HepG2 (cell line): Measurements from ENCODE around the gene NOA1. TPM values are rescaled to one million over a fixed set of nuclear protein-coding genes. Genes with fewer than 3 reads are reported as not detected.
A peak's percentile ranks its signal among the peaks of the same experiment; 100 is the strongest.

Source experiments
- EED ChIP-seq: sonication (generic); formaldehyde crosslinking; IDR thresholded peaks from 2 replicates; pipeline ENCODE4 v1.5.0; 2020; ENCODE audit warnings: mild to moderate bottlenecking, missing genetic modification reagents
- ELF1 ChIP-seq: sonication (generic); formaldehyde crosslinking; IDR thresholded peaks from 2 replicates; pipeline ENCODE4 v1.4.0; 2020; ENCODE audit warnings: missing genetic modification reagents
- GABPB1 ChIP-seq: IDR thresholded peaks from 2 replicates; pipeline ENCODE4 v1.6.1; 2016; ENCODE audit warnings: mild to moderate bottlenecking, missing genetic modification reagents, moderate library complexity, missing compliant biosample characterization
- JARID2 ChIP-seq: sonication (generic); formaldehyde crosslinking; IDR thresholded peaks from 2 replicates; pipeline ENCODE4 v1.8.1; 2023; ENCODE audit warnings: missing genetic modification reagents, inconsistent platforms; ENCODE audit not compliant: insufficient replicate concordance
- KDM3A ChIP-seq: IDR thresholded peaks from 2 replicates; pipeline ENCODE4 v1.6.1; 2018; ENCODE audit warnings: low read depth, missing compliant biosample characterization
- MAFF ChIP-seq: IDR thresholded peaks from 2 replicates; pipeline ENCODE4 v1.6.1; 2011; ENCODE audit warnings: low read depth, low read length, improper control_type of control experiment
- MAFK ChIP-seq, 2 experiments: IDR thresholded peaks in 1 of 2; conservative IDR thresholded peaks in 1 of 2; 2 replicates each; pipeline ENCODE4 v1.6.1; 2011; ENCODE audit warnings: improper control_type of control experiment in 2 of 2, low read length in 2 of 2
- NFE2 ChIP-seq: sonication (generic); formaldehyde crosslinking; IDR thresholded peaks from 2 replicates; pipeline ENCODE4 v1.4.0; 2020; ENCODE audit warnings: missing genetic modification reagents
- ZNF224 ChIP-seq: sonication (generic); formaldehyde crosslinking; IDR thresholded peaks from 2 replicates; pipeline ENCODE4 v1.5.0; 2020; ENCODE audit warnings: mild to moderate bottlenecking, missing genetic modification reagents
- ZNF235 ChIP-seq: sonication (generic); formaldehyde crosslinking; IDR thresholded peaks from 2 replicates; pipeline ENCODE4 v1.8.1; 2023; ENCODE audit warnings: mild to moderate bottlenecking, missing genetic modification reagents, borderline replicate concordance
- ZNF317 ChIP-seq: sonication (generic); formaldehyde crosslinking; IDR thresholded peaks from 2 replicates; pipeline ENCODE4 v1.5.0; 2020; ENCODE audit warnings: mild to moderate bottlenecking, missing genetic modification reagents
- ZNF430 ChIP-seq: sonication (generic); formaldehyde crosslinking; IDR thresholded peaks from 2 replicates; pipeline ENCODE4 v1.9.0; 2021; ENCODE audit warnings: mild to moderate bottlenecking, missing genetic modification reagents
- ZNF572 ChIP-seq: sonication (generic); formaldehyde crosslinking; IDR thresholded peaks from 2 replicates; pipeline ENCODE4 v1.5.1; 2020; ENCODE audit warnings: mild to moderate bottlenecking, missing genetic modification reagents
- polyA plus RNA-seq, 8 experiments: library from polyadenylated mRNA; depleted of rRNA in 3 of 8; stranded (reverse) in 7 of 8; unstranded in 1 of 8; fragments of >200 nt; fragmentation: Illumina TruSeq in 4 of 8; extraction: Trizol in 4 of 8; gene quantifications; 2 replicates each; pipeline versions ENCODE4 v1.2.1 to v1.2.3, GENCODE V29; 2011 to 2016; ENCODE audit warnings: low read depth in 4 of 8, missing spikeins in 1 of 8, mixed read lengths in 1 of 8; ENCODE audit not compliant: insufficient read depth in 1 of 8
- total RNA-seq, 5 experiments: library from RNA; depleted of rRNA; stranded (reverse); fragments of >200 nt; fragmentation: Illumina TruSeq; extraction: Trizol; gene quantifications; 2 replicates each; pipeline ENCODE4 v1.2.3, GENCODE V29; 2016; ENCODE audit warnings: low read depth in 1 of 5
- TF ChIP-seq, protein P1 (sequence below): sonication (generic); formaldehyde crosslinking; IDR thresholded peaks from 2 replicates; pipeline ENCODE4 v1.4.0; 2020; ENCODE audit warnings: missing genetic modification reagents
- TF ChIP-seq, protein P2 (sequence below): fragments of 450-650 bp; IDR thresholded peaks from 2 replicates; pipeline ENCODE4 v1.6.1; 2017; ENCODE audit warnings: mild to moderate bottlenecking
- TF ChIP-seq, protein P3 (sequence below): sonication (generic); formaldehyde crosslinking; IDR thresholded peaks from 2 replicates; pipeline ENCODE4 v1.4.0; 2020; ENCODE audit warnings: missing genetic modification reagents
- TF ChIP-seq, protein P4 (sequence below): sonication (generic); formaldehyde crosslinking; conservative IDR thresholded peaks from 2 replicates; pipeline ENCODE4 v1.4.0; 2020; ENCODE audit warnings: missing genetic modification reagents
- TF ChIP-seq, protein P5 (sequence below): sonication (generic); formaldehyde crosslinking; IDR thresholded peaks from 2 replicates; pipeline ENCODE4 v1.4.0; 2020; ENCODE audit warnings: missing genetic modification reagents, low read depth, mild to moderate bottlenecking, borderline replicate concordance

Gene NOA1
- total and polyA plus RNA-seq, 2 of the 13 experiments (the other 11 are each of a cell fraction or from before 2014, with no cell fraction given): 17.3 to 19.0 TPM

DNA sequence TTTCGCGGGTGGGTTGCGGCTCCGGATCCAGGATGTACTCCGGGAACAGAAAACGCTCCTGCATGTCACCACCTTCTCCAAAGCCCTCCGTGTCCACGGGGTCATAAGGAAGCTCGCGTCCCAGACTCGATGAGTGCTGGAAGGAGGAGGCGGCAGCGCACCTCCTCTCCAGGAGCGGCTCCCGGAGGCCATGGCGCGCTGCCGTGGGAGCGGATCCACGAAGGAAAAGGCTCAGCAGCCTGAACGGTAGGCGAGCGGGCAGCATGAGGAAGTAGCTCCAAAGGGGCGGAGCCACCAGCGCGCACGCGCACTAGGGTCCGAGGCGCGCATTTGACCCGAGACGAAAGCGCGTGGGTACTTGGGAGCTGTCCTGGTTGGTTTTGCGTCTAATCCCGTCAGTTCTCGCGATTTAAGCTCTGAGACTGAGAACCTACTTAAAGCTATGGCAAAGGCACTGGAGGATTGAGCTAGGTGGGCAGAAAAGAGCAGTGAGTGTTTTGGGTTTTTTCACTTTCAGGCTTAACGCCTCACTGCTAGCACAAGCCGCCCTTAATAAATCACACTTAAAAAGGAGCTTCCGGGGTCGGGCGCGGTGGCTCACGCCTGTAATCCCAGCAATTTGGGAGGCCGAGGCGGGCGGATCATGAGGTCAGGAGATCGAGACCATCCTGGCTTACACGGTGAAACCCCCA is at the start of gene NOA1 (continued):
- TF ChIP-seq, protein P1, sequence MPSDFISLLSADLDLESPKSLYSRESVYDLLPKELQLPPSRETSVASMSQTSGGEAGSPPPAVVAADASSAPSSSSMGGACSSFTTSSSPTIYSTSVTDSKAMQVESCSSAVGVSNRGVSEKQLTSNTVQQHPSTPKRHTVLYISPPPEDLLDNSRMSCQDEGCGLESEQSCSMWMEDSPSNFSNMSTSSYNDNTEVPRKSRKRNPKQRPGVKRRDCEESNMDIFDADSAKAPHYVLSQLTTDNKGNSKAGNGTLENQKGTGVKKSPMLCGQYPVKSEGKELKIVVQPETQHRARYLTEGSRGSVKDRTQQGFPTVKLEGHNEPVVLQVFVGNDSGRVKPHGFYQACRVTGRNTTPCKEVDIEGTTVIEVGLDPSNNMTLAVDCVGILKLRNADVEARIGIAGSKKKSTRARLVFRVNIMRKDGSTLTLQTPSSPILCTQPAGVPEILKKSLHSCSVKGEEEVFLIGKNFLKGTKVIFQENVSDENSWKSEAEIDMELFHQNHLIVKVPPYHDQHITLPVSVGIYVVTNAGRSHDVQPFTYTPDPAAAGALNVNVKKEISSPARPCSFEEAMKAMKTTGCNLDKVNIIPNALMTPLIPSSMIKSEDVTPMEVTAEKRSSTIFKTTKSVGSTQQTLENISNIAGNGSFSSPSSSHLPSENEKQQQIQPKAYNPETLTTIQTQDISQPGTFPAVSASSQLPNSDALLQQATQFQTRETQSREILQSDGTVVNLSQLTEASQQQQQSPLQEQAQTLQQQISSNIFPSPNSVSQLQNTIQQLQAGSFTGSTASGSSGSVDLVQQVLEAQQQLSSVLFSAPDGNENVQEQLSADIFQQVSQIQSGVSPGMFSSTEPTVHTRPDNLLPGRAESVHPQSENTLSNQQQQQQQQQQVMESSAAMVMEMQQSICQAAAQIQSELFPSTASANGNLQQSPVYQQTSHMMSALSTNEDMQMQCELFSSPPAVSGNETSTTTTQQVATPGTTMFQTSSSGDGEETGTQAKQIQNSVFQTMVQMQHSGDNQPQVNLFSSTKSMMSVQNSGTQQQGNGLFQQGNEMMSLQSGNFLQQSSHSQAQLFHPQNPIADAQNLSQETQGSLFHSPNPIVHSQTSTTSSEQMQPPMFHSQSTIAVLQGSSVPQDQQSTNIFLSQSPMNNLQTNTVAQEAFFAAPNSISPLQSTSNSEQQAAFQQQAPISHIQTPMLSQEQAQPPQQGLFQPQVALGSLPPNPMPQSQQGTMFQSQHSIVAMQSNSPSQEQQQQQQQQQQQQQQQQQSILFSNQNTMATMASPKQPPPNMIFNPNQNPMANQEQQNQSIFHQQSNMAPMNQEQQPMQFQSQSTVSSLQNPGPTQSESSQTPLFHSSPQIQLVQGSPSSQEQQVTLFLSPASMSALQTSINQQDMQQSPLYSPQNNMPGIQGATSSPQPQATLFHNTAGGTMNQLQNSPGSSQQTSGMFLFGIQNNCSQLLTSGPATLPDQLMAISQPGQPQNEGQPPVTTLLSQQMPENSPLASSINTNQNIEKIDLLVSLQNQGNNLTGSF (CRISPR knock-in tag): no peak
- TF ChIP-seq KDM3A (CRISPR knock-in tag): no peak
- TF ChIP-seq ZNF235: no peak
- TF ChIP-seq MAFK (conservative IDR thresholded peaks at IDR 0.05 in 1 of 2, IDR thresholded peaks at IDR 0.05 in 1 of 2; ENCODE audit: low read length in 2 of 2): no peak
- 0 out of 2 replicates have a peak, but pooled peaks have one; percentile 5 for TF ChIP-seq MAFF
- peak; percentile 35; the same call in 1 of the 2 replicates for TF ChIP-seq GABPB1
- TF ChIP-seq ZNF572 (CRISPR knock-in tag): no peak
- TF ChIP-seq ELF1 (CRISPR knock-in tag): peak; percentile 87
- TF ChIP-seq, protein P2, sequence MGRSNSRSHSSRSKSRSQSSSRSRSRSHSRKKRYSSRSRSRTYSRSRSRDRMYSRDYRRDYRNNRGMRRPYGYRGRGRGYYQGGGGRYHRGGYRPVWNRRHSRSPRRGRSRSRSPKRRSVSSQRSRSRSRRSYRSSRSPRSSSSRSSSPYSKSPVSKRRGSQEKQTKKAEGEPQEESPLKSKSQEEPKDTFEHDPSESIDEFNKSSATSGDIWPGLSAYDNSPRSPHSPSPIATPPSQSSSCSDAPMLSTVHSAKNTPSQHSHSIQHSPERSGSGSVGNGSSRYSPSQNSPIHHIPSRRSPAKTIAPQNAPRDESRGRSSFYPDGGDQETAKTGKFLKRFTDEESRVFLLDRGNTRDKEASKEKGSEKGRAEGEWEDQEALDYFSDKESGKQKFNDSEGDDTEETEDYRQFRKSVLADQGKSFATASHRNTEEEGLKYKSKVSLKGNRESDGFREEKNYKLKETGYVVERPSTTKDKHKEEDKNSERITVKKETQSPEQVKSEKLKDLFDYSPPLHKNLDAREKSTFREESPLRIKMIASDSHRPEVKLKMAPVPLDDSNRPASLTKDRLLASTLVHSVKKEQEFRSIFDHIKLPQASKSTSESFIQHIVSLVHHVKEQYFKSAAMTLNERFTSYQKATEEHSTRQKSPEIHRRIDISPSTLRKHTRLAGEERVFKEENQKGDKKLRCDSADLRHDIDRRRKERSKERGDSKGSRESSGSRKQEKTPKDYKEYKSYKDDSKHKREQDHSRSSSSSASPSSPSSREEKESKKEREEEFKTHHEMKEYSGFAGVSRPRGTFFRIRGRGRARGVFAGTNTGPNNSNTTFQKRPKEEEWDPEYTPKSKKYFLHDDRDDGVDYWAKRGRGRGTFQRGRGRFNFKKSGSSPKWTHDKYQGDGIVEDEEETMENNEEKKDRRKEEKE: no peak
- peak; percentile 14; the same call in 1 of the 2 replicates for TF ChIP-seq ZNF317 (CRISPR knock-in tag)
- TF ChIP-seq ZNF430 (CRISPR knock-in tag): 0 out of 2 replicates have a peak, but pooled peaks have one; percentile 30
- TF ChIP-seq NFE2 (CRISPR knock-in tag): no peak
- TF ChIP-seq, protein P3, sequence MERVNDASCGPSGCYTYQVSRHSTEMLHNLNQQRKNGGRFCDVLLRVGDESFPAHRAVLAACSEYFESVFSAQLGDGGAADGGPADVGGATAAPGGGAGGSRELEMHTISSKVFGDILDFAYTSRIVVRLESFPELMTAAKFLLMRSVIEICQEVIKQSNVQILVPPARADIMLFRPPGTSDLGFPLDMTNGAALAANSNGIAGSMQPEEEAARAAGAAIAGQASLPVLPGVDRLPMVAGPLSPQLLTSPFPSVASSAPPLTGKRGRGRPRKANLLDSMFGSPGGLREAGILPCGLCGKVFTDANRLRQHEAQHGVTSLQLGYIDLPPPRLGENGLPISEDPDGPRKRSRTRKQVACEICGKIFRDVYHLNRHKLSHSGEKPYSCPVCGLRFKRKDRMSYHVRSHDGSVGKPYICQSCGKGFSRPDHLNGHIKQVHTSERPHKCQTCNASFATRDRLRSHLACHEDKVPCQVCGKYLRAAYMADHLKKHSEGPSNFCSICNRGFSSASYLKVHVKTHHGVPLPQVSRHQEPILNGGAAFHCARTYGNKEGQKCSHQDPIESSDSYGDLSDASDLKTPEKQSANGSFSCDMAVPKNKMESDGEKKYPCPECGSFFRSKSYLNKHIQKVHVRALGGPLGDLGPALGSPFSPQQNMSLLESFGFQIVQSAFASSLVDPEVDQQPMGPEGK: no peak
- TF ChIP-seq JARID2 (CRISPR knock-in tag): no peak
- no peak for TF ChIP-seq EED
- TF ChIP-seq, protein P4, sequence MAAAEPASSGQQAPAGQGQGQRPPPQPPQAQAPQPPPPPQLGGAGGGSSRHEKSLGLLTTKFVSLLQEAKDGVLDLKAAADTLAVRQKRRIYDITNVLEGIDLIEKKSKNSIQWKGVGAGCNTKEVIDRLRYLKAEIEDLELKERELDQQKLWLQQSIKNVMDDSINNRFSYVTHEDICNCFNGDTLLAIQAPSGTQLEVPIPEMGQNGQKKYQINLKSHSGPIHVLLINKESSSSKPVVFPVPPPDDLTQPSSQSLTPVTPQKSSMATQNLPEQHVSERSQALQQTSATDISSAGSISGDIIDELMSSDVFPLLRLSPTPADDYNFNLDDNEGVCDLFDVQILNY (CRISPR knock-in tag): no peak
- TF ChIP-seq ZNF224 (CRISPR knock-in tag): no peak
- TF ChIP-seq, protein P5, sequence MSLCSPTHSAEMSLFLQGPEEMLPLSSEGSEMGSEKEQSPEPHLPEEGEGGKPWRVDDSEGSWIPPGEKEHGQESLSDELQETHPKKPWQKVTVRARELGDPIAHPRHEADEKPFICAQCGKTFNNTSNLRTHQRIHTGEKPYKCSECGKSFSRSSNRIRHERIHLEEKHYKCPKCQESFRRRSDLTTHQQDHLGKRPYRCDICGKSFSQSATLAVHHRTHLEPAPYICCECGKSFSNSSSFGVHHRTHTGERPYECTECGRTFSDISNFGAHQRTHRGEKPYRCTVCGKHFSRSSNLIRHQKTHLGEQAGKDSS: no peak
